HL-60/S4 (cell line): ENCODE data around the gene MS4A12.
"Not testable (repeated sequence)": the region's sequence is repeated elsewhere in the genome, so short reads cannot be mapped to it uniquely, and the experiment has no call there.

ENCODE experiments used
- in situ Hi-C: fragments of 300-500 bp; cut with MboI; formaldehyde crosslinking; loops from 2 replicates; pipeline ENCODE4 v1.14.3; 2022; ENCODE audit warnings: low sequenced_read_pairs

Gene MS4A12

DNA sequence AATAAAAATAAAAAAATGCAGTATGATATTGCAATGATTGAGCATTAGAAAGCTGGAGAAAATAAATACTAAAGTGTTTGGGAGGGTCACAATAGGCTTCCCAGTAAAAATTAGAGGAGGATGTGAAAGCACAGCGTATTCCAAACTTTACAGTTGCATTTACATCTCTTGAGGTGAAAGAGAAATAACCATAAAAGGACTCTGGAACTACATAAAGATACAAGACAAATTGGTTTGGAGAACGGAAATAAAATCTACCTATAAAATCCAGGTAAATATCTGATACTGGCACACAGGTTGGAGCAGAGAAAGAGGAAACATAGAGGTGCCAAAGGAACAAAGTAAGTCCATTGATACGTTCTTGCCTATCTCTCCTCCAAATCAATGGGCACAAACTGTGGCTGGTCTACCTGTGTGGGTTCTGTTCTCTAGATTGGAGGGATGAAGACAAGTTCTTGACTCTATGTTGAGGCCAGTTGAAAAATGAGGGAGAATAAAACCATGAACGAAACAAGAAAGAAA, at the start of gene MS4A12:
Gene MS4A12 (plus strand): TSS at position 291 of the 522 bp plus-strand sequence. CDS start 4,541 bp downstream, outside the sequence.
- in situ Hi-C loops: no loop called here

DNA sequence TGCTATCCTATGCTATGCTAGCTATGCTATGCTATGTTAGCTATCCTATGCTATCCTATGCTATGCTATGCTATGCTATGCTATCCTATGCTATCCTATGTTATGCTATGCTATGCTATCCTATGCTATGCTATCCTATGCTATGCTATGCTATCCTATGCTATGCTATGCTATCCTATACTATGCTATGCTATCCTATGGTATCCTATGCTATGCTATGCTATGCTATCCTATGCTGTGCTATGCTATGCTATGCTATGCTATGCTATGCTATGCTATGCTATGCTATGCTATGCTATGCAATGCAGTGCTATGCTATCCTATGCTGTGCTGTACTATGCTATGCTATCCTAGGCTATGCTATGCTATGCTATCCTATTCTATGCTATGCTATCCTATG, 45.5 kb upstream of the MS4A12 start:
- in situ Hi-C loops: no loop called here

DNA sequence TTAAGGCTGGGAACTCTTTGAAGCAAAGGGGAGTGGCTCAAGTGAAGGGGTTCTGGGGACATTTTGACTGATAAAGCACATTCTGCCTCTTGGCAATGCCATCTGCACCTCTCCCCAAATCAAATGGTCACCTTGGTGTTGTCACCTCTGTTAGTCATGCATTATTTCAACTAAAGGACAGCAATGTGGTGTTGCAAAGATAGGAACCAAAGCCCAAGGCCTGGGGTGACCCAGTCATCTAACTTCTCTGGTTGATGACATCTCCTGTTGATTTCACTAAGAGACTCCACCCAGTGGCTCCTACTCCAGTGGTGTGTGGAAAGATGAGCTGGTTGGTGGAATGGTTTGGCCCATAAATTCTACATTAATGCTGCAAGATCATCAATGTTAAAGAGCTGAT, 44.7 kb upstream of the MS4A12 start:
- in situ Hi-C loops: no loop called here

GRCh38 chr11:60451185-60451584, 41.4 kb upstream of the MS4A12 start:
- in situ Hi-C loops: not testable (repeated sequence)

DNA sequence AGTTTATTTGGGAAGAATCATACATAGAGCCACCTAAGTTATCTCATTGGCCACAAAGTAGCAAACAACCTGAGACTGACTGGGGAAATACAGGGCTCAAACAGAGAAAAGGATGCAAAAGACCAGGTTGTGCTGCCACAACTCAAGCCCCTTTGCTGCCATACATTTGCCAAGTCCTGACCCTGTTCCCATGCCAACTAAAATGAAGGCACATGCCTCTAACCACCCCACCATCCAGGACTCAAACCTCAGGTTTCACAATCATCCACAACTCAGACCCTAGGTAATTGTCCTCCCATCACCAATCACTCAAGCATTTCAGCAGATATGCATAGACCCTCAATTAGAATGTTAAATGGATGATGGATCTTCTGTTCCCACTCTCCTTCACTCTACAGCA, 38.4 kb upstream of the MS4A12 start:
- in situ Hi-C loops: no loop called here

GRCh38 chr11:60455531-60456042, 37.0 kb upstream of the MS4A12 start, which contains the start of gene MS4A1:
TSS of gene MS4A1 (plus strand) at chr11:60455847. CDS start at chr11:60462375, 6,528 bp downstream.
- in situ Hi-C loops: no loop called here

DNA sequence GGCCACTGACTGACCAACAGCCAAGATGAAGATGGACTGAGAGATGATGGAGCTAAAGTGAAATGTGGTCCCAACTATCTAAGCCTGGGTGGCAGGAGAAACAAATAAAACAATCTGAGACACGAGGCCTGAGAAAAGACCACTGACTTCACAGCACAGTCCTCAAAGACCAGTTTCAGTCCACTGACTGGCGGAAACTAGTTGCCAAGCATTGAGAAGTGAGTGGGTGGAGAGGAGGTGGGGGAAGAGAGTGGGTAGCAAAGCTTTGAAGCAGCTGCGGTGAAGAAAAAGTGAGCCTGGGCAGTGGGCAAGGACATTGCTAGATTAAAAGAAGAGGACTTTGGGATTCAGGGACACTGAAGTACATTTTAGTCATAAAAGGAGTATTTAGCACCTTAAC, 35.0 kb upstream of the MS4A12 start:
- in situ Hi-C loops: no loop called here

GRCh38 chr11:60459345-60459744, 33.2 kb upstream of the MS4A12 start:
- in situ Hi-C loops: no loop called here

GRCh38 chr11:60468829-60469228, 23.7 kb upstream of the MS4A12 start:
- in situ Hi-C loops: no loop called here

GRCh38 chr11:60469723-60470122, 22.9 kb upstream of the MS4A12 start:
- in situ Hi-C loops: no loop called here

DNA sequence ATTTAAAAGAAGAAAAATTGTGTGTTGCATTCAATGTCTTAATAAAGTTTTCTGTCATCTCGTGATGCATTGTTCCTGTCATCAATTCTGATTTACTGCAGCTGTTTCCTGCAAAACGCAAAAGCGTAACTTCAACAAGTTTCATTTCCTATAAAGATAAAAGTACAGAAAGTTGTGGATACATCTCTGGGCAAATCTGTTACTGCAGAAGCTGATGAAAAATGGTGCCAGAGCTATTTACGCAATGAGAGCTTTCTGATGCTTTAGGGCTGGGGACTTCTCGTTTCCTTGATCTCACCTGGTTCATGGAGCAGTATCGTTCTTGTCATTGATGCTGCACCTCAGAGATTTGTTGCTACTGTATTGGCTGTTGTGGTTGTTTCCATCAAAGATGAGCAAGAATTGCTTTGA, 15.5 kb upstream of the MS4A12 start:
- in situ Hi-C loops: no loop called here

DNA sequence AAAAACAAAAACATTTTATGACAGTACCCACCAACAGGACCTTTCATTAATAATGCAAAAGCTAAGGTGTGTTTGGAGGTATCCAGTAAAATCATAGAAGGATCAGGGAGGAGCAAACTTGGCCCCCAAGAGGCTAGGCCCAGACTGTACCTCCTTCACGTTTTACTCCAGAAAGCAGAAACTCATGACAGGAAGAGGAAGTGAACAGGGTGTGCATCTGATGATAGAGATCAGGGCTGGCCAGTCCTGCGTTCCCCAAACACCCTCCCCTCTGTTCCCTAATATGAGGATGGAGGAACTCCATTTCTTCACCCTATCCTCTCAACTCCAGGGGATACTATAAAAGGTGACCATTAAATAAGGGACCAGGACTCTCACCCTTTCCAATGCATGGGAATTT, 10.2 kb upstream of the MS4A12 start:
- in situ Hi-C loops: no loop called here

DNA sequence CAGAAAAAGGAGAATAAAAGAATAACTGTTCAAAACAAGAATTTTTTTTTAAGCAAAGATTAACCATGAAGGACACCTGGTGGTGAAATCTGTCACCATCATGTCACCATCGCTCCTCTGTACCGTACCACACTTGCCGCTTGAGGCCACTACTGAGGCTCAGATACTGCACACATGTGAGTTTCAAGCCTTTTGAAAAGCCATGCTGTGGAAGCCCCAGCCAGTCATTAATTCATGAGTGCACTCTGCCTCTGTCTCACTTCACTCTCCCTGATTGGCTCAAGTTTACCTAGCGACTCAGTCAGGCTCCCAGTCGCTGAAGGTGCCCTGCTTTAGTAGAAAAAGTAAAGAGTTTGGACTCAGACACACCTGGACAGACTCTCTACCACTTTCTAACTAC, 6.6 kb upstream of the MS4A12 start:
- in situ Hi-C loops: no loop called here

GRCh38 chr11:60493454-60493853, 876 bp downstream of the MS4A12 start:
- in situ Hi-C loops: no loop called here

GRCh38 chr11:60498399-60498798, 5.8 kb downstream of the MS4A12 start:
- in situ Hi-C loops: no loop called here

GRCh38 chr11:60498853-60499252, 6.3 kb downstream of the MS4A12 start:
- in situ Hi-C loops: no loop called here

- in situ Hi-C loops: no loop called here
Observed at GRCh38 chr11:60500276-60500910, 7.8 kb downstream of the MS4A12 start.

DNA sequence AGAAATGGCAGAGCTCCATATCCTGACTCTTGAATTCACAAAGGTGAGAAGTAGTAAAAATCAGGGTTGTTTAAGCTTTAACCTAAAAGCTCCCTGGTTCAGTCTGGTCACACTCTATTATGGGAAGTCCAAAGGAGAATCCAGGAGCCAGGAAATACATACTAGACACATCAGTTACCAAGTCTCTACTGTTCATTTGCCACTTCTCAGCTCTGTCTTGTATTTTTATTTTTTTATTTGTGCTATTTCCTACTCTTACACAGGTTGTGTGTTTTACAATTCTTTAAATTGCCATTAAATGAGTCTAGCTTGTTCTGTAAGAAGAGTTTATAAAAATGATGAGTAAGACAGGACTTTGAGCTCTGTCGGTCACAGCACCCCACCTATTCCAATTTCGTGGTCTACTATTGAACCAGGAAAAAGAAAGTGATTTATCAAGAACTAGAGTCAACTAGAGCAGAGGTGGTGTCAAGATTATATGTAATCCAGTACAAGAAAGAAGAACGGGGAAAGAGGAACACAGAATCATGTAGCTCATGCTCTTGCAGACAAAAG, 9.7 kb downstream of the MS4A12 start:
- in situ Hi-C loops: no loop called here

DNA sequence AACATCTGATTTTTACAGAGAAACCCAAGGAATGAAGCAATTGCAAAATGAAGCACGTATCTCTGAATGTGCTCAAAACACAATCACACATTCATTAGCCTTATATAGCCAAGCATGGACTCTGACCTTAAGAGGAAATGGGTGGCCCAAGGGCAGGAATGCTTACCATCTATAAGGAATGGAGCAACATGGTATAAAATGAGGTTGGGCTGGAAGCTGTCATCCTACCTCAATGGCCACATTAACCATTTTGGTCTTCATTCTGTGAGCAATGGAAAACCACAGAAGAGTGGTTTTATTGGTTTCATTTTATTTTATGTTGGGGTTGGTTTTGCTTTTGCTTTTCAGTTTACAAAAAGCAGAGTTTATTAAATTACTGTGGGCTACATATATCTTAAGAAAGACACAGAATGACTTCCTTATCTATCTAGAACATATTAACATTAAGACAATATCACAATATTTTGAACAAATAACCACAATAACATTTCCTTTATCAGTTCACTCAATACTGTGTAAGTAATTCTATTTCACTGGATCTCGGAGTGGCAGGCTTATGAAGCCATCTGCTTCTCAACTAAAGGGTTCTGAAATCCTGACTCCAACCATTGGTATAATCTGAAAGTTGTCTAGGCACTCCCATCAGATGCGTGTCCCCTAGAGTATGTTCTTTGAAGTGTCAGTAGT, 11.8 kb downstream of the MS4A12 start:
- in situ Hi-C loops: no loop called here

- in situ Hi-C loops: not testable (repeated sequence)
Observed at GRCh38 chr11:60509609-60510008, 17.0 kb downstream of the MS4A12 start.

GRCh38 chr11:60510209-60510608, 17.6 kb downstream of the MS4A12 start:
- in situ Hi-C loops: not testable (repeated sequence)

- in situ Hi-C loops: no loop called here
Observed at GRCh38 chr11:60511393-60511792, 18.8 kb downstream of the MS4A12 start.
